LNCaP clone FGC (cell line): ENCODE data around the gene FMO3.
A peak's percentile ranks its signal among the peaks of the same experiment; 100 is the strongest.

Experiments
- DNase-seq: peaks from one replicate; pipeline ENCODE4 v3.0.0-alpha.2; 2011; ENCODE audit warnings: low read depth
- H3K4me3 ChIP-seq: 2 replicates; pipeline ENCODE4 v1.5.1; 2011; ENCODE audit warnings: mild to moderate bottlenecking, low read depth, low read length, control low read depth
- CTCF ChIP-seq: IDR thresholded peaks from 2 replicates; pipeline ENCODE4 v1.5.1; 2012; ENCODE audit warnings: mild to moderate bottlenecking; ENCODE audit not compliant: control insufficient read depth, insufficient read depth; ENCODE audit errors: extremely low read depth

The FMO3 gene

GRCh38 chr1:171090604-171091003 lies at the start of gene FMO3:
Gene FMO3, plus strand, starts transcription at chr1:171090905. Its CDS starts 1,754 bp downstream, at chr1:171092659.
- TF ChIP-seq CTCF: no peak
- H3K4me3 ChIP-seq: no peak within 1 kb of the TSS
- no peak for DNase-seq

GRCh38 chr1:171048014-171048413 lies 42.7 kb upstream of the FMO3 start:
- no peak for TF ChIP-seq CTCF
- no peak for DNase-seq
- H3K4me3 ChIP-seq: no peak overlapping the region

- no peak for TF ChIP-seq CTCF
- no peak for DNase-seq
Measured at GRCh38 chr1:171052977-171053376, 37.7 kb upstream of the FMO3 start.

GRCh38 chr1:171055966-171056643 lies 34.6 kb upstream of the FMO3 start:
- no peak for DNase-seq
- no peak overlapping the region for H3K4me3 ChIP-seq
- no peak for TF ChIP-seq CTCF

More at GRCh38 chr1:171052977-171053376, 37.7 kb upstream of the FMO3 start:
- H3K4me3 ChIP-seq: no peak overlapping the region

GRCh38 chr1:171061425-171062143 lies 29.1 kb upstream of the FMO3 start:
- DNase-seq: peak; percentile 53
- H3K4me3 ChIP-seq: no peak overlapping the region
- TF ChIP-seq CTCF: no peak

GRCh38 chr1:171062902-171063301 lies 27.8 kb upstream of the FMO3 start:
- DNase-seq: no peak
- TF ChIP-seq CTCF: no peak

More at GRCh38 chr1:171062902-171063301, 27.8 kb upstream of the FMO3 start:
- H3K4me3 ChIP-seq: no peak overlapping the region
